ENCODE measurements around the gene UNC13C.

The UNC13C gene

GRCh38 chr15:53979051-53979788 is 979 bp downstream of the UNC13C start:
- H3K27me3 ChIP-seq (ENCODE audit: insufficient read depth, poor library complexity, severe bottlenecking) = peaks cover 20% of the 10 kb centered on the region
- H3K27ac ChIP-seq (replicated peaks) = no peak overlapping the region
- no peak for DNase-seq (ENCODE audit: low read depth in 1 of 2, low spot score in 1 of 2)
- TF ChIP-seq, protein P1, sequence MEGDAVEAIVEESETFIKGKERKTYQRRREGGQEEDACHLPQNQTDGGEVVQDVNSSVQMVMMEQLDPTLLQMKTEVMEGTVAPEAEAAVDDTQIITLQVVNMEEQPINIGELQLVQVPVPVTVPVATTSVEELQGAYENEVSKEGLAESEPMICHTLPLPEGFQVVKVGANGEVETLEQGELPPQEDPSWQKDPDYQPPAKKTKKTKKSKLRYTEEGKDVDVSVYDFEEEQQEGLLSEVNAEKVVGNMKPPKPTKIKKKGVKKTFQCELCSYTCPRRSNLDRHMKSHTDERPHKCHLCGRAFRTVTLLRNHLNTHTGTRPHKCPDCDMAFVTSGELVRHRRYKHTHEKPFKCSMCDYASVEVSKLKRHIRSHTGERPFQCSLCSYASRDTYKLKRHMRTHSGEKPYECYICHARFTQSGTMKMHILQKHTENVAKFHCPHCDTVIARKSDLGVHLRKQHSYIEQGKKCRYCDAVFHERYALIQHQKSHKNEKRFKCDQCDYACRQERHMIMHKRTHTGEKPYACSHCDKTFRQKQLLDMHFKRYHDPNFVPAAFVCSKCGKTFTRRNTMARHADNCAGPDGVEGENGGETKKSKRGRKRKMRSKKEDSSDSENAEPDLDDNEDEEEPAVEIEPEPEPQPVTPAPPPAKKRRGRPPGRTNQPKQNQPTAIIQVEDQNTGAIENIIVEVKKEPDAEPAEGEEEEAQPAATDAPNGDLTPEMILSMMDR (IDR thresholded peaks at IDR 0.05; ENCODE audit: insufficient read depth, low read length) = no peak
- no peak for TF ChIP-seq SPI1 (IDR thresholded peaks at IDR 0.05; ENCODE audit: borderline replicate concordance, low read depth)
- no peak for TF ChIP-seq REST (IDR thresholded peaks at IDR 0.05; ENCODE audit: insufficient replicate concordance, low read depth)
- TF ChIP-seq POLR2AphosphoS5 (IDR thresholded peaks at IDR 0.05; ENCODE audit: low read depth) = no peak
- TF ChIP-seq GABPA (IDR thresholded peaks at IDR 0.05; ENCODE audit: low read depth) = no peak
- no peak overlapping the region for H3K4me3 ChIP-seq (replicated peaks; ENCODE audit: insufficient read depth, low read length)

DNA sequence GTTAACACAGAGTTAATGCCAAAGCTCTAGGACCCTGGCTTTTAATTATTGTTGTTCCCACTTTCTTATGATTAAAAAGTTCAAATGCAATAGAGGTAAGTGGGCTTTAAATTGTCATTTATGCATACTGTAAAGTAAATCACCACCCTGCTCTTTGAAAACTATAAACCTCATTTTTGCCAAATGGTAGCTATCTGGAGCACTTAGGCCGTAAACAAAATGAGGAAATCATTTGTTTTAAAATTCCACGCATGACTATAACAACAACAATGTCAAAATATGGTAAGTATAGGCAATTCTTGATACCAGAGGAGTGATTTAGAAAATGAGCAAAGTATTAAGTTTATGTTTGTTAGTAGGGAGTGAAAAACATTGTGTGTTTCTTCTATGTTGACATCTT is 1.8 kb downstream of the UNC13C start:
- H3K4me3 ChIP-seq (replicated peaks; ENCODE audit: insufficient read depth, low read length) = no peak overlapping the region
- no peak overlapping the region for H3K27ac ChIP-seq (replicated peaks)
- no peak for DNase-seq (ENCODE audit: low read depth in 1 of 2, low spot score in 1 of 2)
- no peak for TF ChIP-seq REST (IDR thresholded peaks at IDR 0.05; ENCODE audit: insufficient replicate concordance, low read depth)
- TF ChIP-seq SPI1 (IDR thresholded peaks at IDR 0.05; ENCODE audit: borderline replicate concordance, low read depth) = no peak
- TF ChIP-seq, protein P1 (IDR thresholded peaks at IDR 0.05; ENCODE audit: insufficient read depth, low read length) = no peak
- no peak for TF ChIP-seq POLR2AphosphoS5 (IDR thresholded peaks at IDR 0.05; ENCODE audit: low read depth)
- no peak for TF ChIP-seq GABPA (IDR thresholded peaks at IDR 0.05; ENCODE audit: low read depth)
- peaks cover 20% of the 10 kb centered on the region for H3K27me3 ChIP-seq (ENCODE audit: insufficient read depth, poor library complexity, severe bottlenecking)

GRCh38 chr15:53982071-53982680 is 3.9 kb downstream of the UNC13C start:
- DNase-seq (ENCODE audit: low read depth in 1 of 2, low spot score in 1 of 2) = no peak
- TF ChIP-seq SPI1 (IDR thresholded peaks at IDR 0.05; ENCODE audit: borderline replicate concordance, low read depth) (no peak), POLR2AphosphoS5 (IDR thresholded peaks at IDR 0.05; ENCODE audit: low read depth) (no peak)
- Histone ChIP-seq H3K27me3 (ENCODE audit: insufficient read depth, poor library complexity, severe bottlenecking) (peaks cover 17% of the 10 kb centered on the region), H3K27ac (replicated peaks) (no peak overlapping the region), H3K4me3 (replicated peaks; ENCODE audit: insufficient read depth, low read length) (no peak overlapping the region)

- TF ChIP-seq SPI1 (IDR thresholded peaks at IDR 0.05; ENCODE audit: borderline replicate concordance, low read depth) (no peak), GABPA (IDR thresholded peaks at IDR 0.05; ENCODE audit: low read depth) (no peak), REST (IDR thresholded peaks at IDR 0.05; ENCODE audit: insufficient replicate concordance, low read depth) (no peak), POLR2AphosphoS5 (IDR thresholded peaks at IDR 0.05; ENCODE audit: low read depth) (no peak)
- TF ChIP-seq, protein P1 (IDR thresholded peaks at IDR 0.05; ENCODE audit: insufficient read depth, low read length) = no peak
- peaks cover 10% of the 10 kb centered on the region for H3K27me3 ChIP-seq (ENCODE audit: insufficient read depth, poor library complexity, severe bottlenecking)
- H3K4me3 ChIP-seq (replicated peaks; ENCODE audit: insufficient read depth, low read length) = no peak overlapping the region
- H3K27ac ChIP-seq (replicated peaks) = no peak overlapping the region
- no peak for DNase-seq (ENCODE audit: low read depth in 1 of 2, low spot score in 1 of 2)
Measured at GRCh38 chr15:53982876-53983275, 4.6 kb downstream of the UNC13C start.
